Mammary epithelial cell (primary cell): ENCODE measurements around the gene INPPL1.

Experiments
- CTCF ChIP-seq, 2 donors: IDR thresholded peaks in 1 of 2; conservative IDR thresholded peaks in 1 of 2; 2 replicates each; pipeline ENCODE4 v1.5.1; 2011 to 2012; ENCODE audit warnings: inconsistent platforms in 2 of 2, low read length in 2 of 2, mild to moderate bottlenecking in 2 of 2, control low read depth in 1 of 2, low read depth in 1 of 2; ENCODE audit not compliant: insufficient read depth in 1 of 2; ENCODE audit errors: extremely low read depth in 1 of 2
- EZH2 ChIP-seq: IDR thresholded peaks from 2 replicates; pipeline ENCODE4 v1.6.1; 2012; ENCODE audit warnings: low read length, inconsistent platforms, borderline replicate concordance

GRCh38 chr11:72254299-72254993, 29.9 kb downstream of the INPPL1 start:
- TF ChIP-seq CTCF (conservative IDR thresholded peaks at IDR 0.05 in 1 of 2, IDR thresholded peaks at IDR 0.05 in 1 of 2; ENCODE audit: extremely low read depth in 1 of 2, insufficient read depth in 1 of 2, low read depth in 1 of 2, low read length in 2 of 2), result no peak
- no peak for TF ChIP-seq EZH2
